Measurements from ENCODE around the gene TMEM176A.
"Not testable (repeated sequence)": the region's sequence is repeated elsewhere in the genome, so short reads cannot be mapped to it uniquely, and the experiment has no call there.

Gene TMEM176A, protein sequence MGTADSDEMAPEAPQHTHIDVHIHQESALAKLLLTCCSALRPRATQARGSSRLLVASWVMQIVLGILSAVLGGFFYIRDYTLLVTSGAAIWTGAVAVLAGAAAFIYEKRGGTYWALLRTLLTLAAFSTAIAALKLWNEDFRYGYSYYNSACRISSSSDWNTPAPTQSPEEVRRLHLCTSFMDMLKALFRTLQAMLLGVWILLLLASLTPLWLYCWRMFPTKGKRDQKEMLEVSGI

DNA sequence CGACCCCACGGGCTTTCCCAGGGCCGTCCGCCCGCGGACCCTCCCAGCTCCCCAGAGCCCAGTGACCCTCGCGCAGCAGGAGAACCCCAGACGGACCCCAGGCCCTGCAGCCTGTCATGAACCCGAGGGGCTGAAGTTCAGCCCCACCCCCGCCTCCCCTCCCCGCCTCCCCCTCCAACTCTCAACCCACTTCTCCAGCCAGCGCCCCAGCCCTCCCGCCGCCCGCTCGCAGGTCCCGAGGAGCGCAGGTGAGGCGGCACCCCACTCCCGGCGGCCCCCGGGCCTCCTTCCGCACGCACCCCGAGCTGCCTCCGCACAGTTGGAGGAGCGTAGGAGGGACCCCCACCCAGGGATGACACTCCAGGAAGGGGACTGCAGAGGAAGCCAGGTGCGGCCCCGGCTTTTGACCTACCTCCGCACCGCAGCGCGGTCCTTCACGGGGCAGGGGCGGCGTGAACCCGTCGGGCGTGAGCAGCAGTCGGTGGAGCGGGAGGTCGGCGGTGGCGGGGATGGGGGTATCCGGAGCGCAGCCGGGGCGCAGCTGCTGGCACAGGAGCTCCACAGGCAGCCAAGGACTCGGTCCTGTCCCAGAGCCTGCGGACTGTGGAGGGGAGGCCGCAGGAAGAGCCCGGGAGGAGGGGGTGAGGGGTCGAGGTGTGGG, at the start of gene TMEM176A:
TMEM176A (plus strand) TSS at position 189 of the 661 bp plus-strand sequence. CDS start 782 bp downstream, outside the sequence.
- no peak for DNase-seq

DNA sequence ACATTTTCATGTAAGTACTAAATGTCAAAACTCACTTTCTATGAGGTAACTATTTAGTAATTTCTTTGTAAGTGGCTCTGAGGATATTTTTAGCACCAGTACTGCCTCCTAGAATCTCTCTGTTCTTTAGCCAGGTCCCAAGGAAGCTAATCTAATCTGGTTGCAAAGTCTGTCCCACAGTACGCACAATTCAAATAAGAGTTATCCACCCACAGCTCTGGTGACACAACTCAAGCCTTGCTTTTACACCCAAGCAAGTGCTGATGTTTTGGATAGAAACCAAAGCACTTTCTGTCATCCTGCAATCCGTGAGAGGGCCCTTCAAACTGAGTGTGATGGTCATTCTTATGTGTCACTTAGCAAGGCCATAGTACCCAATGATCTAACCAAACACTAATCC, 48.9 kb upstream of the TMEM176A start:
- DNase-seq = no peak

DNA sequence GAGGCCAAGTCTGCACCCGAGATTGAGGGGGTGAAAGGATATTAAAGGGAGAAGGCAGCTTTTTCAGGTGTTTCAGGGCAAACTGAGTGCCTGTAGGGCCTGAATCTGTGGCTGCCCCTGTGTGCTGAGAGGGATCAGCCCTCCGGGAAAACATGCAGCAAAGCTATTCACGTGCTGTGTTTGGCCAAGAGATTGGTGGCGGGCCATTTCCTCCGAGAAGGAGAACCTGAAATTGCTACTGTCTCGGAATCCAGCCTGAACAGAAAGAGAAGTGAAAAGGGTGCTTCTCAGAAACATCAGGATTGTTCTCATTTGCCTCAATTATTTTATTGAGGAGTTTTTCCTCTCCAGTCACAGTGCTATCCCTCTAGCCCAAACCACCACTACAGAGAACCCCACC, 47.3 kb upstream of the TMEM176A start:
- DNase-seq = no peak

DNA sequence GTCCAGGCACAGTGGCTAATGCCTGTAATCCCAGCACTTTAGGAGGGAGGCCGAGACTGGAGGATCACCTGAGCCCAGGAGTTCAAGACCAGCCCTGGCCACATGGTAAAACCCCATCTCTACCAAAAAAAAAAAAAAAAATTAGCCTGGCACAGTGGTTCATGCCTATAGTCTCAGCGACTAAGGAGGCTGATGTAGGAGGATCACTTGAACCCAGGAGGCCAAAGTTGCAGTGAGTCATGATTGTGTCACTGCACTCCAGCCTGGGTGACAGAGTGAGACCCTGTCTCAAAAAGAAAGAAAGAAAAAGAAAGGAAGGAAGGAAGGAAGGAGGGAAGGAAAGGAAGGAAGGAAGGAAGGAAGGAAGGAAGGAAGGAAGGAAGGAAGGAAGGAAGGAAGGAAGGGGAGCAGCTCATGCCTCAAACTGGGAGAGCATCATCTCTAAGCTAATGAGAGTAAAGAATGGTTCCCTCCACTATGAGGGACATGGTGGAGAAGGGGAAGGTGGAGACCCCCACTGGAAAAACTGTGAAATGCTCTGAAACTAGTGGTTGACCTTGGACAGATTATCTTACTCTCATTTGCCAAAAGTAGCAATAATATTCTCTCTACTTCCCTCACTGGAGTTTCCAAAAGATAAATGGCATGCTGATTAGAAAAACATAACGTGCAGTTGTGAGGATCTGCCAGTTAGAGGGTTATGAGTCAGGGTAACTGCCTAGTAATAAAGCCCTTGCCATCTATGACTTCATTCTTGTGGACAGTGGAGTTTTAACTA, 46.6 kb upstream of the TMEM176A start:
- DNase-seq = no peak

DNA sequence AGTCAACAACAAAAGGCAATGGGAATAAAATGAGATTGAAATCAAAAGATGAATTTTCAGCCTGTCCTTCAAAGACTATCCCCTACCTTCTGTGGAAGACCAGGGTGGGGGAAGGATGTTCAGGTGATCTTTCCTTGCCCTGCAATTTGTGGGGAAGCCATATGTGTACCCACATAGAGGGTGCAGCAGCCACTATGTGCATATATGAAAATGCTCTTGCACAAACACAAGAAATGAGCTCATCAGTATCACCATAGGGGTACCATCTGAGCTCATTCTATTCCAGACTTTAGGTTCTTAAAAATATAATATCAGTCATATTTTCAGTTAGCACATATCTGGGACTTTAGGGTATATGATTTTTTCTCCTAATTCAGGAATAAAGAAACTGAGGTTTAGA, 45.6 kb upstream of the TMEM176A start:
- DNase-seq = no peak

DNA sequence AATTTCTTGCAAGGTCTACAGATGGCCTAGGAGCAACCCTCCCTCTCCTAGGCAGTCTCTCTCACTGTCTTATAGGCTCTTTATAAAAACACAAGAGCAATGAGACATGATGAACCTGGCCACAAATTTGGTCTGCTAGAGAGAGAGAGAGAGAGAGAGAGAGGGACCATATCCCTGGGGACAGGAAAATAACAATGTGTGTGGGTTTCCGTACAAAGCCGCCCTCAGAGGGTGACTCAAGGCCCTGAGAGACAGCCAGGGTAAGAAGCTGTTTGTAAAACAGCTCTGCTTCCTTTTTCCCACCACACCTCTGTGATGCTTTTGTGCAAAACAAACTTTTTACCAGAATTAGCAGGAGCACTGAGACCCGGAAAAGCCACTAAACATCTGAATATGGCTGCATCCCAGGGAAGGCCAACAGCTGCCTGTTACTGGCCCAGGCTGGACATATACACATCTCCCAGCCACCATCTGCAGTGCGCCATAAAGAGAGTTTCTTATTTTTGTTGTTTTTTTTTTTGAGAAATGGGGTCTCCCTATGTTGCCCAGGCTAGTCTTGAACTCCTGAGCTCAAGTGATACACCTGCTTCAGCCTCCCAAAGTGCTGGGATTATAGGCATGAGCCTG, 45.0 kb upstream of the TMEM176A start:
- DNase-seq = peak; percentile 36

DNA sequence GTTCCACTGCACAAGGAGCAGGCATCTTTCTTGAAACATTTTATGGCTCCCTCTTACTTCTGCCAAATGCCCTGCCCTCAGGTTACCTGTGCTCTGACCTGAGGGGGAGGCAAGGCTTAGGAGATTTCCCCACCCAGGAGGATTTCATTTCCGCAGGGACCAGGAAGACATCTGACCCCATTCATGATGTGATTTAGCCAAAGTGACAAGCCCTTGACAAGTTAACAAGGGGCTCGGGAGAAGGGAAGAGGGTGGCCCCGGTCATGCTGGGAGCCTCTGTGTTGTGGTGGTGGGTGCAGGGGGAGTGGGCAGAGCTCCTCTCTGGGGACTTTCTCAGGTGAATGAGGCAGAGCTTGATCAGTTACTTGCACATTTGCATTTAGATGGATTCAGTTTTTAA, 44.4 kb upstream of the TMEM176A start:
- no peak for DNase-seq

DNA sequence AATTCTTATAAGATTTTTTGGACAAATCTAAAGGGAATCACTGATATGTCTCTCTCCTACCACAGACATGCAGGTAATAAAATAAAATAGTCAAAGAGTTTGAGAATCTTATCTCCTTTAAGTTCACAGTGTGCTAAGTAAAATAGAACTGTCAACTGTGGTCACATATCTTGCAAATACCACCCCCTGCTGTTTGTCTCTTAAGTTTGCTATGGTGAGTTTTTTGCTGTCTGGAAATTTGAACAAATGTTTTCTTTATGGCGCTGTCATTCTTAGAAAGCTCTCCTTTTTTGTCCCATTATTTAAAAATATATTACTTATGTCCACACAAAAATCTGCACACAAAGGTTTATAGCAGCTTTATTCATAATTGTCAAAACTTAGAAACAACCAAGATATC, 43.7 kb upstream of the TMEM176A start:
- no peak for DNase-seq

DNA sequence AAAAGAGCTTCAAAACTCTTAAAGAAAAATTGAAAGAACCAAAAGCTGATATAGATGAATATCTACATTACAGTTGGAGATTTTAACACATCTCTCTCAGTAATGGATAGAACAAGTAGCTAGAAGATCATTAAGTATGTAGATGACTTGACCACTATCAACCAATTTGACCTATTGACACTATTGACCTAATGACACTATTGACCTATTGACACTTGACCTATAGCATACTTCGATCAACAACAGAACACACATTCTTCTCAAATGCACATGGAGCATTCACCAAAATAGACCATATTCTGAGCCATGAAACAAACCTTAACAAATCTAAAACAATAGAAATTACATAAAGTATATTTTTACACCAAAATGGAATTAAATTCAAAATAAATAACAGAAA, 41.1 kb upstream of the TMEM176A start:
- no peak for DNase-seq

DNA sequence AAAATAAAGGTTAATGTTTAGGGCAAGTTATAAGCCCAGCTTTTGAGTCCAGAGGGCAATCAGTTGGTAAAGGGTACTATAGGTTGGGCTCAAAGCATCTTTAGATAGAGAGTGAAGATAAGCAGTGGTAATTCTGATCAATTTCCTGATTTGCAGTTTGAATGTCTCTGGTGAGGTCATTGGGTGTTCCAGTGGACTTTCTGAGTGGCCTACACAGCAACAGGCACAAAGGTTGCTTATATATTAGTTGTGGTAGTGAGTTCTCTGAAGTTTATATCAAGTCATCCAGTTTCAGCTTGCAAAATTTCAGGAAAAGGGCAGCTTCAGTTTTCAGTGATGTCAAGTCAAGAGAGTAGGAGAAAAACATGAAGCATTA, 34.2 kb upstream of the TMEM176A start:
- no peak for DNase-seq

DNA sequence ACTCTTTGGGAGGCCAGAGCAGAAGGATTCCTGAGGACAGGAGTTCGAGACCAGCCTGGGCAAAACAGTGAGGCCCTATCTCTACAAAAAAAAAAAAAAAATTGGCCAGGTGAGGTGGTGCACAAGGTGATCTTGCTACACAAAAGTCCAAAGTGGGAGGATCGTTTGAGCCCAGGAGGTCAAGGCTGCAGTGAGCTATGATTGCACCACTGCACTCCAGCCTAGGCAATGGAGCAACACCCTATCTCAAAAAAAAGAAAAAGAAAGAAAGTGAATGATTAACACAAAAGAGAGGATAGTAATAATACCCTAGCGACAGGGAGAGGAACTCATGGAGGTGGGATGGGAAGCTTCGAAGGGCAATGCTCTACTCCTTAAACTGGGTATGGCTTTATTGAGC, 30.8 kb upstream of the TMEM176A start:
- DNase-seq = no peak

DNA sequence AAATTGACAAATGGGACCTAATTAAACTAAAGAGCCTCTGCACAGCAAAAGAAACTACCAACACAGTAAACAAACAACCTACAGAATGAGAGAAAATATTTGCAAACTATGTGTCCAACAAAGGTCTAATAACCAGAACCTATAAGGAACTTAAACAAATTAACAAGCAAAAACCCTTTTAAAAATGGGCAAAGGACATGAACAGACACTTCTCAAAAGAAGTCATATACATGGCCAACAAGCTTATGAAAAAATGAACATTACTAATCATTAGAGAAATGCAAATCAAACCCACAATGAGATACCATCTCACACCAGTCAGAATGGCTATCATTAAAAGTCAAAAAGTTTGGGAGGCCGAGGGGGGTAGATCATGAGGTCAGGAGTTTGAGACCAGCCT, 26.4 kb upstream of the TMEM176A start:
- DNase-seq = not testable (repeated sequence)

DNA sequence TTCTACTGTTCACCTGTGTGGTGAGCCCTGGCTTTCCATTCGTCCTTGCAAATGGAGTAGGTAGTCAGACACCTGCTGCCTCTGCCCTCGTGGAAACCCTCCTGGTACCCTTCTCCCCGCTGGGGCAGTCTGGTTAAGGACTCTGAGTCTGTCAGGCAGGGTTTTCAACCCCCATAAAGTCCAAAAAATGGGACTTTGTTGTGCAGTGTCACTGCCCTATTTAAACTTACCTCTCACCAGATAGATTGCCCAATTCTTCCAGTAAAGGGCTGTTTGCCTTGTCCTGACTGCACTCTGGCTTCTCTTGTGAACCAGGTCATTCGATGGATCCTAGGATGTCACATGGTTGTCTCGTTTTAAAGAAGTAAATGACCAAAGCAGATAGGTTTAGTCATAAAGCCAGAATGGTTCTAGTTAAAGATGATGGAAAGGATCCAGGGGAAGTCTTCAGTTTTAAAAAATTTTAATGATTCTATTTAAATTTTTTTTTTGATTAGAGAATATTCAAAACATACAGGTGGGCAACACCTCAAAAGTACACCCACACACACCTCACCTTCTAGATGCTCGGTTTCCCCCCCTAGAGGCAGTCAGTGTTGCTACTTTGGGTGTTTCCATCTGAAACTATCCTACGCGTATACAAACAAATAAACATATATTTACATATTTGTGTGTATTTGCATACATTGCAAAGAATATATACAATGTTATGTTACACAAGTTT, 22.4 kb upstream of the TMEM176A start:
- no peak for DNase-seq

DNA sequence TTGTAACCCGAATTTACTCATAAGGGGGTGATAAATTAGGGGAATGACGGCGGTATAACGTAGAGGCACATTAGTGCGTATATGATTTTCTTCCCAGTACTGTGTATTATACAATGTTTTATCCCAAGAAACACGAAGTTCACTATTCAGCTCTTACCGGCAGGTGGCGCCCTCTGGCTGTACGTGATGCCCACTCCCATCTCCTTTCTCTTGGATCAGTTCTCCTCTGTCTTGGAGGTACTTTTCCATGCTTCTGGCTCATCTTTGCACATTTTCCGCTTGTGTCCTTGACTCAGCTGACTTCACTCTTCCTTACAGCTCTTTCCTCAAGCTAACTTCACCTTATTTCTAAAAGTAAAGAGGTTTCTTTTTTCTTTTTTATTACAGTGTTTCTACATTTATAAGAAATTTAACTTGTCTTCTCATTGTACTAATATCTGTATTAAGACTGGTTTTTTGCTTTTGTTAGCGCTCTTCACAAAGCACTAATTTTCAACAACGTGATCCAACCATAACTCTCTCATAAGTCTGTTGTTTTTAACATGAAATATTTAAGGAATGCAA, 21.7 kb upstream of the TMEM176A start:
- DNase-seq = peak; percentile 16

DNA sequence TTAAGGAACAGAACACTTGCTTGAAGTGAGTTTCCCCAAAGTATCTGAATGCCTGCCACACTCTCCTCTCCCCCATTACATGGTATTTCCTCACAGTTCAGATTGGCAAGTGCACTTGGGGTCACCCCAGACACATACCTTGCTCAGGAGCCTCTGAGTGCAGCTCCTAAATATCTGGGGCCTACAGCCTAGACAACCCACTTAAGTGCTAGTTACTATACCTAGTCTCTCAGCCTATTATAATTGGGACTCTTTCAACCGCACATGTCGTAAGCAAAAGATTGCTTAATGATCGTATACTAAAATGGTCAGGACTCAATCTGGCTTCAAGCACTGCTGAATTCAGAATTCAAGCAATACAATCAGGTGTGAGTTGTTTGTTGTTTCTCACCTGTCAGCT, 20.3 kb upstream of the TMEM176A start:
- no peak for DNase-seq

DNA sequence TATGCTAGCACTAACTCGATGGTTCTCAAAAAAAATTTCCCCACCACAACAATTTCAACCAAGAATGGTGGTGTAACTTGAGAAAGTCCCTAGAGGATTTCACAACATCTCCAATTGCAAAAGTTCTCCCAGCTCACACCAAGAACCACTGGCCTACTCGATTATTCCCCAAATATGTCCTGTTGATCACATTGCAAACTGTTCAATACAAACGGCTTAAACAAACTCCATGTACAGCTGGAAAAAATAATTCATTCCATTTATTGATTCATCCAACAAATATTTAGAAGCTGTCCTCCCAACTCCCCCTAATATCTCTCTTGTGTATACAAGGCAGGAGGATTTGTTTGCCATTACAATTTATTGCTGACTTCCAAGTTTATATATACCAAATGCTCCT, 19.5 kb upstream of the TMEM176A start:
- no peak for DNase-seq

DNA sequence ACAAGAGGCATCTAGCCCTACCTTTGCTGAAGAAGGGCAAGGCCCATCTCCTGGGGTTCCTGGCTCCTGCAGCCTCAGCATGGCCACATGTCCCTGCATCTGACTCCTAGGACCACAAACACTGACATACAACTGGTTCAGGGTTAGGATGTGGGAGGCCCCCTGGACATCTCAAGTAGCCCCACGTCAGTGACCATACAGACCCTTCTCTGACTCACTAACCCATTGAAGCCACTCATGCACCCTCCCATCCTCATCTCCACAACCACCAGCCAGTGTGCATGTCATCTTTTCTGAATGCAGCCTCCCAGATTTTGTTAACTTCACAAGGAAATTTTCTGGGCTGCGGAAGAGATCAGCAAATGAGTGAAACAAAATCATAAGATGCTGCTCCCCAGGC, 18.6 kb upstream of the TMEM176A start:
- DNase-seq = no peak

DNA sequence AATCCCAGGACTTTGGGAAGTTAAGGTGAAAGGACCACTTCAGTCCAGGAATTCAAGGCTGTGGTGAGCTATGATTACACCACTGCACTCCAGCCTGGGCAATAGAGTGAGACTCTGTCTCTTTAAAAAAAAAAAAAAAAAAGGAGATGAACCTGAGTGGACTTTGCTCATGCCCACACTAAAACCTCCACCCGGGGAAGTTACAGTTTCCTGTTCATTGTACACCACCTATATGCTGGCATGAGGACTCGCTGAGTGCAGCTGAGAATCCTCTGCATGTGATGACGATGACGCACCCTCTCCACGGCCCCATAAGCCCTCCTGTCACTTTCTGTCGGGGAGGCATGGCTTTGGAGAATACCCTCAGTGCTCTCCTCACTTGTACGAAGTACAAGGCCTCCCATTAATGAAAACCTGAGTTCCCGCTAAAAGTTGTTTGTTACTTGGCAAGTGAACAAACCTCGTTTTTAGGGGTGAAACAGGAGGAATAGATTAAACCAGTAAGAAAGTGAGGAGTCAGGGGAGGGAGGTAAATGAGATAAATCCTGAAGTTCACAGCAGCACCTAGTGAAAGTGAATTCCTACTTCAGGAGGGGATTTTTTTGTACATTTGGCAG, 16.3 kb upstream of the TMEM176A start:
- DNase-seq = no peak

DNA sequence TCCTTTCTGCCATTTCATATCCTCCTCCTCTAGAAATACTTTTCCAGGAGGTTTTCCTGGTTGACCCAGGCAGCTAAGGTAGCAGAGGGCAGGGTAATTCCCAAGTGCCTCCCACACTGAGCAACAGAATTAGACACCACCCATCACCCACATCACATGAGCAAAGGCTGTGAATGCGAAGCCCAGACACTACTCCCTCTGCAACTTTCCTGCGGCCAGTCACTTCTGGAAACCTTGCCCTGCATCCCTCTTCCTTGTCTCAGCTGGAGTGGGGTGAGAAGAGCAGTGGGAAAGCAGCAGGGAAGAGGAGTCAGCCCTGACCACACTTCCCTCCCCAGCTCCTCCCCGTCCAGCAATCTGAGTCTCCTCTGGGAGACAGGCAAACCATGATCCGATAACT, 15.6 kb upstream of the TMEM176A start:
- no peak for DNase-seq

DNA sequence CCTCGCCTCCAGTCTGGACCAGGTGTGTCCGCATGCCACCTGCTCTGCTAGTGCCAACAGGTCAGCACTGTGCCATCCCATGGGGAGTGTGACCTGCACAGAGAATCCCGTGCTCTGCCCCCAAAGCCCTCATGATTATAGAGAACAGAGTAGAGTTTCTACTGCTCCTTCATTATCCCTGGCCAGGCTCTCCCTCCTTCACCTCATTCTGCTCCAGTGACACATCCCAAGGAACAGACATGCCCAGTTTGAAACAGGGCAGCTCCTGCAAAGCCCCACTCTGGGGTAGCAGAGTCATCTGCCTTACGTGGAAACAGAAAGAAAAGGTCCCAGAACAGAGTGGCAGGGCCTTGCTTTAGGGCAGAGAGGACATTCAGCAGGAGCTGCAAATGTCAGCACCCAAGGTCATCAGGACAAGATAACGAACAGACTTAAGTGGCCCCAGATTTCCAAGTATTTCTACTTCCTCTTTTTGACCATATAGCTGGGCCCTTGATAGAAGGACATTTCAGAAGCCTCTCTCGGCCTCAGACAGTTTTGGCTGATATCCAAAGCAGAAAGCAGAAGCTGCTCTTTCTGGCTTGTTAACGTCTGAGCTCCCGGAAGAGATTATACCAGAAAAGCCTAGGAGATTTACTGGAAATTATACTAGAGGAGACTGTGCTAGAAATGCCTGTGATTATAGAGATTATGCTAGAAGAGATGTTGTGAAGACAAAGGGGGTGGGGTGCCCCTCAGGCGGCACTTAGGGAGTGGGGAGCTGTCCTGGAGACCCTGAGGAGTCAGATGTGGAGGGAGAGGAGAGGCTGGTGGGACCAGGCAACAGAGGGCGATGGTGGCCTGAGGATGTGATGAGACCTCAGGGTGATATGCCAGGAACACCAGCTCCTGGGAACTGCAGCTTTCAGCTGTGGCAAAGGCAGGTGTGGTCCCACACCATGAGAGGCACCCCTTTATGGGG, 13.0 kb upstream of the TMEM176A start:
- peak; percentile 16 for DNase-seq
